WERI-Rb-1 (cell line): ENCODE results near the gene FNDC7.

ENCODE experiments used
- DNase-seq: peaks from one replicate; pipeline ENCODE4 v3.0.0-alpha.2; 2020
- H3K27ac ChIP-seq: fragments of 250-450 bp; sonication (Bioruptor Pico); 2 replicates; pipeline ENCODE4 v1.5.1; 2020; ENCODE audit warnings: mild to moderate bottlenecking, moderate library complexity
- H3K27me3 ChIP-seq: fragments of 250-450 bp; sonication (Bioruptor Pico); 2 replicates; pipeline ENCODE4 v1.5.1; 2021; ENCODE audit warnings: mild to moderate bottlenecking, low read depth, moderate library complexity; ENCODE audit not compliant: insufficient read depth, severe bottlenecking
- H3K36me3 ChIP-seq: fragments of 250-450 bp; sonication (Bioruptor Pico); 2 replicates; pipeline ENCODE4 v1.5.1; 2020; ENCODE audit warnings: mild to moderate bottlenecking, moderate library complexity
- H3K4me3 ChIP-seq: 2 replicates; pipeline ENCODE4 v1.5.1; 2011; ENCODE audit warnings: low read depth, mild to moderate bottlenecking, control low read depth, low read length
- H3K9me3 ChIP-seq: fragments of 250-450 bp; sonication (Bioruptor Pico); 2 replicates; pipeline ENCODE4 v1.5.1; 2021; ENCODE audit warnings: mild to moderate bottlenecking, moderate library complexity; ENCODE audit not compliant: severe bottlenecking
- TF ChIP-seq, protein P1 (sequence below): IDR thresholded peaks from 2 replicates; pipeline ENCODE4 v1.5.1; 2011; ENCODE audit warnings: low read depth, mild to moderate bottlenecking, control low read depth, inconsistent platforms, low read length

Gene FNDC7

DNA sequence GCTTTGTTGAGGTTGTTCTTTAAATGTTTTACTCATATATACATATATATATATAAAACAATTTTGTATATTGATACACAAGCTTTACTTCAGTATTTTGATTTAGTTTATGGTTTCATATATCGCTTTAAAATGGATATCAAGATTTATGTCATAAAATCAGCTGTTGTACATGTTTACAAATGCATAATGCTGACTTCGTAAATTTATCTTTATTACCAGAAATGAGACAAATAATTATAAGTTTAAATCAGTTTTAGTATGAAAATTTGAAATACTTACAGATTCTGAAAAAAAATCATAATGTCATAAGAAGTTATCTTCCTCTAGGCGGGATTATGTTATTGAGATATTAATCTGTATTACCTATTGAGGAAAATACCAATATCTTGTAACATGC lies 40.7 kb downstream of the FNDC7 start:
- no peaks in the 10 kb centered on the region for H3K9me3 ChIP-seq
- H3K4me3 ChIP-seq: no peak overlapping the region
- H3K27ac ChIP-seq: no peak overlapping the region
- no peak for DNase-seq
- H3K27me3 ChIP-seq: no peaks in the 10 kb centered on the region
- TF ChIP-seq, protein P1, sequence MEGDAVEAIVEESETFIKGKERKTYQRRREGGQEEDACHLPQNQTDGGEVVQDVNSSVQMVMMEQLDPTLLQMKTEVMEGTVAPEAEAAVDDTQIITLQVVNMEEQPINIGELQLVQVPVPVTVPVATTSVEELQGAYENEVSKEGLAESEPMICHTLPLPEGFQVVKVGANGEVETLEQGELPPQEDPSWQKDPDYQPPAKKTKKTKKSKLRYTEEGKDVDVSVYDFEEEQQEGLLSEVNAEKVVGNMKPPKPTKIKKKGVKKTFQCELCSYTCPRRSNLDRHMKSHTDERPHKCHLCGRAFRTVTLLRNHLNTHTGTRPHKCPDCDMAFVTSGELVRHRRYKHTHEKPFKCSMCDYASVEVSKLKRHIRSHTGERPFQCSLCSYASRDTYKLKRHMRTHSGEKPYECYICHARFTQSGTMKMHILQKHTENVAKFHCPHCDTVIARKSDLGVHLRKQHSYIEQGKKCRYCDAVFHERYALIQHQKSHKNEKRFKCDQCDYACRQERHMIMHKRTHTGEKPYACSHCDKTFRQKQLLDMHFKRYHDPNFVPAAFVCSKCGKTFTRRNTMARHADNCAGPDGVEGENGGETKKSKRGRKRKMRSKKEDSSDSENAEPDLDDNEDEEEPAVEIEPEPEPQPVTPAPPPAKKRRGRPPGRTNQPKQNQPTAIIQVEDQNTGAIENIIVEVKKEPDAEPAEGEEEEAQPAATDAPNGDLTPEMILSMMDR: no peak
- H3K36me3 ChIP-seq: peaks cover 3% of the 10 kb centered on the region; the same call in 1 of the 2 replicates

DNA sequence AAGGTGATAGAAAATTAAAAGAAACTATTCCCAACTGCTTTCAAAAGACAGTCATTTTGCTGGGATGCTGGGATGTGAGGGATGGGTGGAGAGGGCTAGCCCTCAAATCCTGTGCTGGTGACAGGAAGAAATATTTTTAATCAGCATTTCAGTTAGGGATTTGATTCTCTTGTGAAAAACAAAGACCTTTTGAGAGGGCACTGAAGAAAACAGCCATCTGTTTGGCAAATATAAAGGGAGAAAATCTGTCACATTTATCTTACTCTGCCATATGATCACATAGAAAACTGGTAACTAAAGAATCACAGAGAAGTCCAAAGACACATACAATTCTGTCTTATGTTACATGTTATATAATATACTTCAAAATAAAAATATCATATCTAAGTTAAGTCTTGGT lies 46.1 kb downstream of the FNDC7 start:
- Histone ChIP-seq H3K4me3 (no peak overlapping the region), H3K27ac (peak overlapping the region; percentile 5; the same call in 1 of the 2 replicates)
- TF ChIP-seq, protein P1: no peak

DNA sequence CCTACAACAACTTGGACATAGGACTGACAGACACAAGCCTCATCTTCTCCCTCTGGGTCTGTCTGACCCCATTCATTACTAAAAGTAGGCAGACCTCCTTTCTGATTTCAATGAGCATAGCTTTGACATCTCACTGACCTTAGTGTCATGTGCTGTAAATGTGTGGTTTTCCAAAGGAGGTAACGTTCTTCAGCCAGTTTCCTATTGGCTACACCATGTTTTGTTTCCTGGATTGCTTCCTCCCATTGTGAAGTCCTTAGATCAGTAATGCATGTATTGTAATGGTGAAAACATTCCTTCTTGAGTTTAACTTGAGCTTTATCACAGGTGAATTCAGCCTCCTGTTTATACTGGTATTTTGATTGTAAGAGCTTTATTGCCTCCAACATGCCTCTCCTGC lies 54.4 kb downstream of the FNDC7 start:
- H3K27me3 ChIP-seq: no peaks in the 10 kb centered on the region
- no peaks in the 10 kb centered on the region for H3K9me3 ChIP-seq
- TF ChIP-seq, protein P1: no peak
- peaks cover 7% of the 10 kb centered on the region; the same call in 1 of the 2 replicates for H3K36me3 ChIP-seq
- no peak overlapping the region for H3K27ac ChIP-seq
- no peak overlapping the region for H3K4me3 ChIP-seq
- no peak for DNase-seq

More for the DNA sequence above, 46.1 kb downstream of the FNDC7 start:
- no peak for DNase-seq
- H3K36me3 ChIP-seq: peaks cover 6% of the 10 kb centered on the region
- no peaks in the 10 kb centered on the region for H3K27me3 ChIP-seq
- no peaks in the 10 kb centered on the region for H3K9me3 ChIP-seq

DNA sequence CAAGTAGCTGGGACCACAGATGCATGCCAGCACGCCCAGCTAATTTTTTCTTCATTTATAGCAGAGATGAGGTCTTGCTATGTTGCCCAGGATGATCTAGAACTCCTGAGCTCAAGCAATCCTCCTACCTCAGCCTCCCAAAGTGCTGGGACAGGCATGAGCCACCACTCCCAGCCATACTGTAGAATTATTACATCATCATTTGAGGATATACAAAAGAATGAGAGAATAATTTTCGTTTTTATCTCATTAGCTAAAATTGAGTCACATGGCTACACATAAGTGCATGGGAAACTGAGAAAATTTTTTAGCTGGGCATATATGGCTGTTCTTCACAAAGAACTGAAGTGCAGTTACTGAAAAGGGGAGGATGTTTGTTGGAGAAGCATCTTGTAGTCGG lies 55.0 kb downstream of the FNDC7 start:
- Histone ChIP-seq H3K36me3 (peaks cover 5% of the 10 kb centered on the region; the same call in 1 of the 2 replicates), H3K4me3 (no peak overlapping the region), H3K27ac (no peak overlapping the region), H3K27me3 (no peaks in the 10 kb centered on the region), H3K9me3 (no peaks in the 10 kb centered on the region)
- DNase-seq: no peak
- TF ChIP-seq, protein P1: no peak

DNA sequence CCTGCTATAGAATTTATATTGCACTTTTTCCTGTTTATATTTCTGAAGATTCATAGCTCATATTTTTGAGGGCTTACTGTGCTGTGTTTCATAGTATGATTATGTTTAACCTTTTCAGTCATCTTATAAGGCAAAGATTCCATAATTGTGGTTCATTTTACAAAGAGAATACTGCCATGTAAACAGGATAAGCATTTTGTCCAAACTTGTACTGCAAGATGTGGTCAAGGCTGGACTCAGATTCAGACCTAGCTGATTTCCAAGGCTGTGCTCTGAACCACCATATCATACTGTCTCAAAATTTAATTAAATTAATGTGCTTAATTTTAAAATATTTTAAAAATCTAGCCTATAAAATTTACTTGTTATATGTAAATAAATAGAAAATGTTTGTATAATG lies 65.1 kb downstream of the FNDC7 start:
- Histone ChIP-seq H3K27ac (no peak overlapping the region), H3K27me3 (no peaks in the 10 kb centered on the region), H3K9me3 (no peaks in the 10 kb centered on the region), H3K4me3 (no peak overlapping the region), H3K36me3 (peaks cover 20% of the 10 kb centered on the region)
- DNase-seq: no peak
- TF ChIP-seq, protein P1: no peak

DNA sequence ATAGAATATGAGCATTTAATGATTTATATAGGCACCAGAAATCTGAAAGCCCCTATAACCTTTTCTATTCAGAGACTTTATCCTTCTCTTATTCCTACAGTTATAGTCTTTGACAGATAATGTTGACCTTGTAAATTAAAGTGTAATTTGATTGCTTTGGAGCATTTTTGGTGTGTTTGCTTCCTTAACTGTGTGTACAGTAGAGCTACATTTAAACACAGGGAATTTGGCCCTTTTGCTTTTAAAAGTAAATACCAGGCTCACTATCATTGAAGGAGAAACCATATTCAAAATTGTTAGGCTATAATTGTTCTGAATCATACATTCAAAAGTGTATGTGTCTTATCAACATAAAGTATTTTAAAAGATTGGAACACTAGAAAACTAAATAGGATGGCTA lies 66.7 kb downstream of the FNDC7 start:
- H3K27me3 ChIP-seq: no peaks in the 10 kb centered on the region
- no peak overlapping the region for H3K27ac ChIP-seq
- TF ChIP-seq, protein P1: no peak
- no peaks in the 10 kb centered on the region for H3K9me3 ChIP-seq
- no peak for DNase-seq
- peaks cover 13% of the 10 kb centered on the region for H3K36me3 ChIP-seq
- H3K4me3 ChIP-seq: no peak overlapping the region
